GM21737 (cell line): Measurements from ENCODE around the gene NMS.

Experiments
- ATAC-seq: cut with Tn5 transposase; IDR thresholded peaks from one replicate; pipeline ENCODE4 v1.9.1; 2021; ENCODE audit warnings: mild to moderate bottlenecking, moderate library complexity; ENCODE audit not compliant: unreplicated experiment

The NMS gene

GRCh38 chr2:100484390-100484789 lies 14.1 kb downstream of the NMS start:
- no peak for ATAC-seq

GRCh38 chr2:100485396-100485795 lies 15.1 kb downstream of the NMS start:
- ATAC-seq: no peak

DNA sequence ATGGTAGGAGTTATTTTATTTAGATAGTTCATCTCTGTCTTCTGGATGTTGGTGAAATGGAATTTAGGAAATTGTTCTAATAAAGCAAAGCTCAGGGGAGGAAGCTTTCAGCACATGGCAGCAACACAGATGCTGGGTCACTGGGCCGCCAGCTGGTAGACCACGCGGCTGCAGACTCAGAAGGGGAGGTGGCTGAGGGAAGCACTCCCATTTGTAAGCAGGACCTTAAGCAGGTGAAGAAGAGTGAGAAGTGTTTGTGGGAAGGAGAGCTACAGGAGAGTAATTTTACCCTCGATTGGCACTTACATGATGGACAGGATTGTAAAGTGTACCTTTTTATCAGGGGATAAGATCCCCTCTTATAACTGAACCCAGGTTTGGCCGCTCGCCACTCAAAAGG lies 24.4 kb downstream of the NMS start:
- ATAC-seq: no peak

GRCh38 chr2:100502782-100503181 lies 32.5 kb downstream of the NMS start:
- ATAC-seq: no peak

- ATAC-seq: no peak
Observed at GRCh38 chr2:100504542-100504941, 34.3 kb downstream of the NMS start.

GRCh38 chr2:100509066-100509465 lies 38.8 kb downstream of the NMS start:
- ATAC-seq: no peak

GRCh38 chr2:100513650-100514049 lies 43.4 kb downstream of the NMS start:
- ATAC-seq: no peak

DNA sequence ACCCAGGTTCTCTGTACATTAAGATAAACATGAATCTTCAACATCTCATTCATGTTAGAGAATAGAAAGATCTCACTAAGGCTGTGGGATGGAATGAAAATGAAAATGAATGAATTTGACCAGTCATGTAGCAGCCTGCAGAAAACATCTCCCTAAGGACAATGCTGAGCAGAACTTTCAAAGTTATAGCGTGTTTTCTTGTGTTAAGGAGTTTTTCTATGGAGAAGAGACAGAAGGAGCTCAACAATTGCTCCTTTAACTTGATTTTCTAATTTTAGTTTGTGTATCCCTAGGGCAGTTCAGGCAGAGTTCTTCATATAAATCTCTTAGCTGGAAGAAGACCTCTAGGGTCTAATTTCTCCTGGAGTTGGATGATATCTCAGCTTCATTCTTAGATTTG lies 47.3 kb downstream of the NMS start:
- ATAC-seq: no peak

GRCh38 chr2:100518801-100519200 lies 48.5 kb downstream of the NMS start:
- no peak for ATAC-seq

DNA sequence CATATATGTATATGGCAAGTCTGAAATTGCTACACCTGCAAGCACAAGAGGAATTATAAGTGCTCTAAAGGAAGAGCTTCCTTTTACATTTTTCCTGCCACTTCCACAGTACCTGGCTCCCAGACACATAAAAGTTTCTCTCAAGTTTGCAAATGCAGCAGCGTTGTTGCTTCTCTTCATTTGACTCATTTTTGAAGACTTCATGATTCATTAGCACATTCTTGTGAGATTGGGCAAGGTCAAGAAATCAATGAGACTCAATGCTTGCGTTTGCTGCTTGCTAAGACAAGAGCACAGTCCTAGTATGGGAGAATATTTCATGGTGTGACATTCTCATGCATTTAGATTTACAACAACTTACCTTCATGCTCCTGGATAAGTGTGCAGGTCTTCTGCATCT lies 49.9 kb downstream of the NMS start:
- ATAC-seq: no peak

- ATAC-seq: no peak
Observed at GRCh38 chr2:100522430-100522829, 52.1 kb downstream of the NMS start.

DNA sequence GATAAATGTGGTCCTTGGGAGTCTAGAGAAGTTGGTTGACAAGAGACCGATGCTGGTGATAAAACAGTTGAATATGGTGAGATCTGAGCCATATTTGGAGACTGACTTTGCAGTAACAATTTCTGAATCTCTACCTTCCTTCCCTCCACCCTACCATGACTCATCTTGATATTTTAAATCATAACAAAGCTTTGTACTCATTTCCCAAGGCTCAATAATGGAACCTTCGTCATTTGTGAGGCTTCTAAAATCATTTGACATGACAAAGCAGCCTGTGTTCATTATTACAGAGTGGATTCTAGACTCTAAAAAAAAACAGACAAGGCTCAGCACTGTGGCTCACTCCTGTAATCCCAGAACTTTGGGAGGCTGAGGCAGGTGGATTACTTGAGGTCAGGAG lies 54.0 kb downstream of the NMS start:
- no peak for ATAC-seq

GRCh38 chr2:100526868-100527267 lies 56.6 kb downstream of the NMS start:
- ATAC-seq: no peak

GRCh38 chr2:100527440-100528015 lies 57.2 kb downstream of the NMS start:
- ATAC-seq: no peak

DNA sequence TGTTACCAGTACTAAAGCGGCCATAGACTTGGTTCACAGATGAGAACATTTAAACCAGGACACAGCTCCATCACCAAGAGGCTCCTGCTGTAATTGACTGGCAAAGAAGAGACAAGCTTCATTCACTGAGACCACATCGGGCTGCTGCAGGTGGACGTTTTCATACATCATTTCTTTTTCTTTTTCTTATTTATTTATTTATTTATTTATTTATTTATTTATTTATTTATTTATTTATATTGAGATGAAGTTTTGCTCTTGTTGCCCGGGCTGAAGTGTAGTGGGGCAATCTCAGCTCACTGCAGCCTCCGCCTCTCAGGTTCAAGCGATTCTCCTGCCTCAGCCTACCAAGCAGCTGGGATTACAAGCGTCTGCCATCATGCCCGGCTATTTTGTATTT lies 58.9 kb downstream of the NMS start:
- no peak for ATAC-seq

DNA sequence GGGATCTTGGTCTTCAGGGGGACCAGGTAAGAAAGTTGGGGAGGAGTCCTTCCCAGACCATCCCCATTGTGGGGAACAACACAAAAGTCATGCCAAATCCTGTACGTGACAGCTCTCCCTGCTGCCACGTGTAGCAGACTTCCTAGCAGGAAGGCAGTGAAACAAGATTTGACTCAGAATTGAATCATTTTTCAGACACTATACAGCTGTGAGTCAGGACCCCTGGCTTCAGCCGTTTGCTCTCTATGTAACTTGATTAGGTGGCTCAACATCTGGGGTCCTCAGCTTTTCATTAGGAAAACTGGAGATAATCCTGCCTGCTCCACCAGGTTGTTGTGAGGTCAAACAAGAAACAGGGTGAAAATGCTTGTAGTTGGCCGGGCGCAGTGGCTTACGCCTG lies 59.6 kb downstream of the NMS start:
- no peak for ATAC-seq
